Mesenchymal stem cell (in vitro differentiated cells and primary cell): ENCODE data around the gene FGGY.

ENCODE experiments used
- DNase-seq: peaks from one replicate; pipeline ENCODE4 v3.0.0-alpha.2; 2013
- H2AFZ ChIP-seq: one replicate; pipeline ENCODE4 v1.6.1; 2013; ENCODE audit warnings: low read depth, mild to moderate bottlenecking, control low read depth, inconsistent platforms, low read length, moderate library complexity
- H2AK5ac ChIP-seq: 2 replicates; pipeline ENCODE4 v1.6.1; 2013; ENCODE audit warnings: low read length, moderate library complexity, mild to moderate bottlenecking, inconsistent platforms; ENCODE audit not compliant: severe bottlenecking
- H2BK120ac ChIP-seq: one replicate; pipeline ENCODE4 v1.6.1; 2013; ENCODE audit warnings: low read depth, mild to moderate bottlenecking, inconsistent platforms, low read length, moderate library complexity
- H2BK12ac ChIP-seq, 2 experiments: one replicate each; pipeline ENCODE4 v1.6.1; 2013; ENCODE audit warnings: inconsistent platforms in 2 of 2, low read length in 2 of 2, mild to moderate bottlenecking in 2 of 2, moderate library complexity in 2 of 2, control low read depth in 1 of 2
- H2BK15ac ChIP-seq: one replicate; pipeline ENCODE4 v1.6.1; 2013; ENCODE audit warnings: mild to moderate bottlenecking, low read depth, inconsistent platforms; ENCODE audit not compliant: poor library complexity, severe bottlenecking
- H2BK5ac ChIP-seq: 2 replicates; pipeline ENCODE4 v1.6.1; 2013; ENCODE audit warnings: low read depth, mild to moderate bottlenecking, low read length, control low read depth, inconsistent platforms; ENCODE audit not compliant: poor library complexity, severe bottlenecking
- H3K14ac ChIP-seq, 2 experiments: one replicate each; pipeline ENCODE4 v1.6.1; 2013; ENCODE audit warnings: inconsistent platforms in 2 of 2, low read length in 2 of 2, control low read depth in 1 of 2, mild to moderate bottlenecking in 1 of 2, moderate library complexity in 1 of 2
- H3K18ac ChIP-seq, 2 experiments: one replicate each; pipeline ENCODE4 v1.6.1; 2013; ENCODE audit warnings: inconsistent platforms in 2 of 2, low read length in 2 of 2, control low read depth in 1 of 2, low read depth in 1 of 2, mild to moderate bottlenecking in 1 of 2
- H3K23ac ChIP-seq, 2 experiments: one replicate each; pipeline ENCODE4 v1.6.1; 2013; ENCODE audit warnings: inconsistent platforms in 2 of 2, low read length in 2 of 2, mild to moderate bottlenecking in 2 of 2, moderate library complexity in 2 of 2, control low read depth in 1 of 2
- H3K27ac ChIP-seq: 2 replicates; pipeline ENCODE4 v1.5.1; 2013; ENCODE audit warnings: mild to moderate bottlenecking, moderate library complexity, low read length, control low read depth, inconsistent platforms; ENCODE audit not compliant: poor library complexity, severe bottlenecking
- H3K27me3 ChIP-seq, 2 experiments: 2 replicates each; pipeline versions ENCODE4 v1.6.1 to v1.7.0; 2013; ENCODE audit warnings: low read length in 2 of 2, mild to moderate bottlenecking in 2 of 2, moderate library complexity in 2 of 2, control low read depth in 1 of 2, inconsistent platforms in 1 of 2; ENCODE audit not compliant: control insufficient read depth in 1 of 2, insufficient read depth in 1 of 2
- H3K36me3 ChIP-seq, 2 experiments: 2 replicates each; pipeline versions ENCODE4 v1.6.1 to v1.7.0; 2013; ENCODE audit warnings: low read length in 2 of 2, control low read depth in 1 of 2, inconsistent platforms in 1 of 2, low read depth in 1 of 2, mild to moderate bottlenecking in 1 of 2; ENCODE audit not compliant: insufficient read depth in 2 of 2, control insufficient read depth in 1 of 2
- H3K4ac ChIP-seq, 2 experiments: one replicate each; pipeline ENCODE4 v1.6.1; 2013; ENCODE audit warnings: inconsistent platforms in 2 of 2, low read length in 2 of 2, mild to moderate bottlenecking in 2 of 2, moderate library complexity in 2 of 2, control low read depth in 1 of 2, low read depth in 1 of 2
- H3K4me1 ChIP-seq: 2 replicates; pipeline ENCODE4 v1.6.1; 2013; ENCODE audit warnings: low read depth, low read length, control low read depth; ENCODE audit not compliant: control insufficient read depth, insufficient read depth
- H3K4me2 ChIP-seq: 2 replicates; pipeline ENCODE4 v1.6.1; 2013; ENCODE audit warnings: low read length, mild to moderate bottlenecking, inconsistent platforms; ENCODE audit not compliant: poor library complexity, severe bottlenecking
- H3K4me3 ChIP-seq, 2 experiments: 2 replicates each; pipeline versions ENCODE4 v1.5.1 to v1.7.0; 2013; ENCODE audit warnings: low read length in 2 of 2, mild to moderate bottlenecking in 2 of 2, control low read depth in 1 of 2, low read depth in 1 of 2; ENCODE audit not compliant: insufficient read depth in 1 of 2
- H3K79me1 ChIP-seq: replicated peaks from 2 replicates; pipeline ENCODE4 v1.6.1; 2013; ENCODE audit warnings: mild to moderate bottlenecking, control low read depth, low read length, inconsistent platforms; ENCODE audit not compliant: poor library complexity, severe bottlenecking
- H3K9ac ChIP-seq: 2 replicates; pipeline ENCODE4 v1.7.0; 2013; ENCODE audit warnings: mild to moderate bottlenecking, low read length, moderate library complexity
- H3K9me3 ChIP-seq: 2 replicates; pipeline ENCODE4 v1.7.0; 2013; ENCODE audit warnings: mild to moderate bottlenecking, low read length; ENCODE audit not compliant: control insufficient read depth
- H4K8ac ChIP-seq: one replicate; pipeline ENCODE4 v1.6.1; 2013; ENCODE audit warnings: inconsistent platforms, mild to moderate bottlenecking, low read length, moderate library complexity
- H4K91ac ChIP-seq: one replicate; pipeline ENCODE4 v1.6.1; 2013; ENCODE audit warnings: mild to moderate bottlenecking, low read length, inconsistent platforms
- WGBS: methylation state at CpG from one replicate; pipeline ENCODE4 v1.1.7; 2013; ENCODE audit warnings: mixed read lengths; 5-methylcytosine and 5-hydroxymethylcytosine counted together

FGGY gene

GRCh38 chr1:59480188-59480888, 183.4 kb downstream of the FGGY start:
- WGBS = 97% methylated on average over 5 of the region's 7 CpGs
- Histone ChIP-seq H3K4ac (no peak overlapping the region), H3K23ac (no peak overlapping the region), H3K4me2 (no peak overlapping the region), H3K79me1 (peaks cover 2% of the 10 kb centered on the region), H2AFZ (no peak overlapping the region), H3K27ac (no peak overlapping the region), H4K91ac (no peak overlapping the region), H2BK120ac (no peak overlapping the region), H2BK12ac (peak overlapping the region in 1 of 2 experiments; percentile 29), H4K8ac (no peak overlapping the region), H3K4me3 (no peak overlapping the region), H3K9ac (no peak overlapping the region), H2BK5ac (no peak overlapping the region), H3K36me3 (no peaks in the 10 kb centered on the region), H3K27me3 (no peaks in the 10 kb centered on the region), H2BK15ac (no peak overlapping the region), H3K14ac (no peak overlapping the region), H2AK5ac (no peak overlapping the region), H3K4me1 (peaks cover 7% of the 10 kb centered on the region), H3K18ac (no peak overlapping the region), H3K9me3 (no peaks in the 10 kb centered on the region)
- no peak for DNase-seq

GRCh38 chr1:59481881-59482505, 185.1 kb downstream of the FGGY start:
- Histone ChIP-seq H3K4me1 (peaks cover 4% of the 10 kb centered on the region), H3K36me3 (no peaks in the 10 kb centered on the region), H3K9me3 (no peaks in the 10 kb centered on the region), H3K23ac (no peak overlapping the region), H2AFZ (no peak overlapping the region), H4K91ac (no peak overlapping the region), H2BK5ac (no peak overlapping the region), H2BK15ac (no peak overlapping the region), H3K4me3 (no peak overlapping the region), H3K79me1 (peaks cover 2% of the 10 kb centered on the region), H3K27ac (no peak overlapping the region), H3K14ac (no peak overlapping the region), H3K4ac (no peak overlapping the region), H4K8ac (no peak overlapping the region), H3K18ac (peak overlapping the region in 1 of 2 experiments; percentile 29), H3K27me3 (no peaks in the 10 kb centered on the region), H2AK5ac (no peak overlapping the region), H3K4me2 (no peak overlapping the region), H3K9ac (no peak overlapping the region), H2BK120ac (no peak overlapping the region), H2BK12ac (no peak overlapping the region)
- 9% methylated on average over 1 of the region's 3 CpGs for WGBS
- peak; percentile 55 for DNase-seq

DNA sequence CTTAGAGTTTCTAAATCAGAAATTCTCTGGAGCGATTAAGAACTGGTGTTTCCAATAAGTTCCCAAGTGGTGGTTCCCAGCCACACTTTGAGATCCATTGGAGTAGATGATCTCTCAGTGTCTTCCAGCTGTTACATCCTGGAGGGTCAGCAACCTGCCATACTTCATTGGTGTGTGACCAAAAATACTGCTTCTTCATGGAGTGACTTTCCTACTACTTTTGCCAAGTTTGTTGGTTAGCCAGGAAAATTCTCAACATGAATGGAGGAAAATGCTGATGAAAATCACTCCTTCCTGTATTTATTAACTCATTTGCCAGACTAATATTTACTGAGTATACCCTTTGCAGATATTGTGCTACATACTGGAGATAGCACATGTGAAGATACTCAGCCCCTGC, 186.1 kb downstream of the FGGY start:
- H4K8ac ChIP-seq = no peak overlapping the region
- peak overlapping the region in 1 of 2 experiments; percentile 19 for H3K18ac ChIP-seq
- no peak overlapping the region for H2BK5ac ChIP-seq
- H3K9ac ChIP-seq = no peak overlapping the region
- H3K4me3 ChIP-seq = no peak overlapping the region
- H2BK15ac ChIP-seq = no peak overlapping the region
- no peaks in the 10 kb centered on the region for H3K36me3 ChIP-seq
- H3K79me1 ChIP-seq = peaks cover 2% of the 10 kb centered on the region
- peak overlapping the region; percentile 8 for H2AK5ac ChIP-seq
- H3K4me2 ChIP-seq = no peak overlapping the region
- H3K23ac ChIP-seq = no peak overlapping the region
- H3K14ac ChIP-seq = no peak overlapping the region
- no peak overlapping the region for H2AFZ ChIP-seq
- H3K4ac ChIP-seq = peak overlapping the region in 1 of 2 experiments; percentile 67
- H2BK12ac ChIP-seq = peak overlapping the region in 1 of 2 experiments; percentile 82
- DNase-seq = no peak
- peaks cover 1% of the 10 kb centered on the region for H3K4me1 ChIP-seq
- no peak overlapping the region for H4K91ac ChIP-seq
- no peaks in the 10 kb centered on the region for H3K9me3 ChIP-seq
- H3K27ac ChIP-seq = no peak overlapping the region
- no peak overlapping the region for H2BK120ac ChIP-seq
- 98% methylated on average over 1 of the region's 1 CpG for WGBS
- no peaks in the 10 kb centered on the region for H3K27me3 ChIP-seq

GRCh38 chr1:59484096-59484495, 187.2 kb downstream of the FGGY start:
- H3K4ac ChIP-seq = no peak overlapping the region
- no peak overlapping the region for H2AK5ac ChIP-seq
- H3K36me3 ChIP-seq = no peaks in the 10 kb centered on the region
- peak overlapping the region; percentile 28 for H3K9ac ChIP-seq
- 0% methylated on average over 1 of the region's 1 CpG for WGBS
- H3K4me3 ChIP-seq = no peak overlapping the region
- H3K9me3 ChIP-seq = no peaks in the 10 kb centered on the region
- H3K18ac ChIP-seq = no peak overlapping the region
- H2AFZ ChIP-seq = no peak overlapping the region
- H3K79me1 ChIP-seq = peaks cover 2% of the 10 kb centered on the region
- no peaks in the 10 kb centered on the region for H3K27me3 ChIP-seq
- no peak overlapping the region for H4K8ac ChIP-seq
- H2BK120ac ChIP-seq = no peak overlapping the region
- no peak overlapping the region for H3K23ac ChIP-seq
- peaks cover 1% of the 10 kb centered on the region for H3K4me1 ChIP-seq
- no peak overlapping the region for H2BK12ac ChIP-seq
- H2BK5ac ChIP-seq = no peak overlapping the region
- H3K14ac ChIP-seq = no peak overlapping the region
- H2BK15ac ChIP-seq = no peak overlapping the region
- H3K27ac ChIP-seq = peak overlapping the region; percentile 73
- no peak overlapping the region for H3K4me2 ChIP-seq
- no peak overlapping the region for H4K91ac ChIP-seq
- peak; percentile 86 for DNase-seq
